Keratinocyte (primary cell): Measurements from ENCODE around the gene TUBA1A.

Experiments used
- CTCF ChIP-seq, 3 experiments: IDR thresholded peaks in 1 of 3; conservative IDR thresholded peaks in 1 of 3; optimal IDR thresholded peaks in 1 of 3; 2 replicates in 2 of 3; 3 replicates in 1 of 3; pipeline versions ENCODE3 to v1.5.1; 2011; ENCODE audit warnings: low read length in 3 of 3, mild to moderate bottlenecking in 3 of 3, moderate library complexity in 2 of 3, control low read depth in 1 of 3, inconsistent platforms in 1 of 3; ENCODE audit not compliant: insufficient read depth in 2 of 3; ENCODE audit errors: extremely low read depth in 1 of 3
- EZH2 ChIP-seq: IDR thresholded peaks from one replicate; pipeline ENCODE4 v1.6.1; 2012; ENCODE audit warnings: inconsistent platforms, mild to moderate bottlenecking, low read length, moderate library complexity

- TF ChIP-seq CTCF (optimal IDR thresholded peaks at IDR 0.05 in 1 of 3, IDR thresholded peaks at IDR 0.05 in 1 of 3, conservative IDR thresholded peaks at IDR 0.05 in 1 of 3; ENCODE audit: extremely low read depth in 1 of 3, insufficient read depth in 2 of 3, low read length in 3 of 3) (no peak), EZH2 (no peak)
Measured at GRCh38 chr12:49212572-49212971, 23.7 kb upstream of the TUBA1A start.
